GM19397 (cell line): ENCODE data around the gene IFNK.

Experiments
- ATAC-seq: cut with Tn5 transposase; IDR thresholded peaks from one replicate; pipeline ENCODE4 v1.9.1; 2021; ENCODE audit warnings: mild to moderate bottlenecking, moderate library complexity; ENCODE audit not compliant: unreplicated experiment

IFNK gene

DNA sequence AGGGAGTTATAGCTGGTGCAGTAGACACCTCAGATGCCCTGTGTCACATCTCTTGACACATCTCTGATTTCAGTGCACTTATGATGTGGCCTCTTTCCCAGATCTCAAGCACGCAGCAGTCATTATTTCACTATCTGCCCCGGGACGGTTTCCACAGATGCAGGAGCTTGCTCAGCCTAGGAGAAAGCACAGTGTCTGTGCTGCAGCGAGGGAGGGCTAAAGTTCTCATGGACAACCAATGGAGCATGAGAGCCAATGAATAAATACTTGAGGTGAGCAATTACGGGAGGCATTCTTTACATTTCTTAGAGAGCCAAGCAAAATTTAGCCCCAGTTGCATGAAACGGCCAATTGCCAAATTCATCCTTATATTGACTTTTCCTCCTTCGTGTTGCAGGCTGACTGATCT lies 12.9 kb downstream of the IFNK start:
- ATAC-seq = no peak

GRCh38 chr9:27537756-27538155 lies 13.7 kb downstream of the IFNK start:
- no peak for ATAC-seq

DNA sequence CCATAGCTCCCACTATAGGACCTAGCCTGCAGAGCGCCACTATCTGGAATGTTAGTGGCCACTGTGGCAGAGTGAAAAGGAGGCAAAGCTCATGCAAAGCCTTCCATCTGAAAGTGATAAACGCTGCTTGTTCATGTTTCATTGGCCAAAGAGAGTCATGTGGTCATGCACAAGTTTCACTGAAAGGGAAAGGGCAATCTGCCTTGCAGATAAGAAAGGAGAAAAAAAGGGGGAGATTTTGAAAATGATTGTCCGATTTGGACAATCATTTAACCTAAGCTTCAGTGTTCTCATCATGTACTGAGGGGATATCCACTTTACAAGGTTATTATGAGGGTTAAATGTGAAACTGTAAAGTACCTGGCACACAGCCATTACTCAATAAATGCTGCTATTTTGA lies 14.6 kb downstream of the IFNK start:
- ATAC-seq = peak; percentile 57

DNA sequence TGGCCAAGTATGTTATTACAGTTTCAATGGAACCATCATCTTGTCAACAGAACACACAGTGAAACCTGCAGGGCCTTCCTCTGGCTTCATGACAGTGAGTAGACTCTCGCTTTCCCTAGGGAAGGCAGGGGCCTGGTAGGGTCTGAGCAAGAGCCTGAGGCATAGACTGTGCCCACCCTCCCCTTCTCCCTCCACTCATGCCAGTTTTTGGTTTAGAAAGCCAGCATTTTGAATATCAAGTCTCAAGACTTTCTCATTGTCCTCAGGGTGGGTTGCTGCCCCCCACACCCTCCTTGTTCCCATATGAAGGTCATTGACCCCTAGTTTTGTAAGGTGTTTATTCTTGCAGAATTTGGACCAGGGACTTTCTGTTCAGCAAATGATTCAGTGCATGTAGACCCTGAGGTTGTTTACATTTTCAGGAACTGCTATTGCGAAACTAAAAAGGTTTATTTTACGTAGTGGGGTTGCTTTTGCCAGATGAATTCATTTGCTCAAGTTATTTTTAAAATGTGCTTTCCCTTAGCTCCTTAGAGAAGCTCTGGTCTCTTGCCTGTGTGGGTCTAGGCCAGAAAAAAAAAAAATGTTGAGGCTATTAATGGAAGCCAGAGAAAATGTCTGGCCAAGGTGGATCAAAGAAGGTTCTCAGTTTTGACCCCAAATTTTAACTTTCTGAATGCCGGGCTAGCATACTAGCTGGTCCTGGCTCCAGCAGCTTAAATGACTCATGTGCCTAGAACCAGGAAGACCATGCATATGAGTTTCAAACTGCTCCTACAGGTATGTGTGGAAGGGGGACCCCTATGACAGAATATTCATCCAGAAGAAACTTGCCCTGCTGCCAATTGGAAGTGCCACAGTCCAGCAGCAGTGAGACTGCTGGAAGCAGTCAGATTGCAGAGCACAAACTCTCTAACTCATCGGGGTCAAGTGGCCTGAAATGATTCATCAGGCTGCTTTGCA lies 15.7 kb downstream of the IFNK start:
- peak; percentile 47 for ATAC-seq

DNA sequence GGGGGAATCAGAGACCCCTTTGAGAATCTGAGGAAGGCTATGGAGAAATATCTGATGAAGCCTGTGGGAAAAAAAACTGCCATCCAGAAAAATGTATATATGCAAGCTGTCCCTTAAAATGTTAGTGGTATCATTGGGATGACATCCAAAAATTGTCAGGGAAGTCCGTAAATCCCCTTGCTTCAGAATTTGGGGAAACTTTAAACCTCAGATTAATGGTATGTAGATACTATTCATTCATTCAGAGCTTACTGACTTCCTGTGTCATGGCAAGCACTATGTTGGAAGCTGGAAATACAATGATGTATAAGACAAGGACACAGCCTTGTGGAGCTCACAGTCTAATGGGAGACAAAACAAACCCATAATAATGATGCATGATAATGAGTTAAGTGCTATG lies 16.4 kb downstream of the IFNK start:
- no peak for ATAC-seq

DNA sequence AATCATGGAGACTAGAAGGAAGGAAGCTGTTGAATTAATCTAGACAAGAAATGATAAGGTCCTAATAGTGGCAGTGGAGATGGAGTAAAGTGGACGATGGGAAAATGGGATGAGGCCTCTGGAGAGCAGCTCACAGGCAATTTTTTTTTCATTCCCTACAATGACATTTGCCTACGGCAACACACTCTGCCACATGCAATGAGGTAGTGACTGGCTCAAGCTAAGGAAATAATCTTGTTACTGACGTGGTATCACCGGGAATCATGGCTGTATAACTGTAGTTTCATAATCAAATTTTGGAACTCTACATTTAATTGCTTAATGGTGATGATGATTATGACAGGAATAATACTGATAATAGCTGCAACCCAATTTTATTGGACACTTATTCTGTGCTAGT lies 17.6 kb downstream of the IFNK start:
- ATAC-seq = no peak

- no peak for ATAC-seq
These were observed 18.4 kb downstream of the IFNK start for GRCh38 chr9:27542508-27542907.

DNA sequence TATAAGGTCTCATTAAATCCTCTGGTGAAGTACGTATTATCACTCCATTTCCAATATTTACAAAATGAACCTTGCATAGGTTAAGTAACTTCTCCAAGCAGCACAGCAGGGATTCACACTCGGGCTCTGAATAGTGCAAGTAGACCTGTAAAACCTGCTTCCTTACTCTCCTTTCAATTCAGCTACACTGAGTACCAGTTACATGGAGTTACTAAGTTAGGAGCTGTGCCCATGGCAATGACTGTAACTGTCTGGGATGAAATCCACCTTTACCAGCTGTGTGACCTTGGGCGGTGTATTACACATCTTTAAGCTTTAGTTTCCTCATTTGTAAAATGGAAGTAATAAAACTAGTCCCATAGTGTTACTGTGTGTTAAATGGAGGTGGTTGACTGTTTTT lies 21.4 kb downstream of the IFNK start:
- ATAC-seq = no peak

DNA sequence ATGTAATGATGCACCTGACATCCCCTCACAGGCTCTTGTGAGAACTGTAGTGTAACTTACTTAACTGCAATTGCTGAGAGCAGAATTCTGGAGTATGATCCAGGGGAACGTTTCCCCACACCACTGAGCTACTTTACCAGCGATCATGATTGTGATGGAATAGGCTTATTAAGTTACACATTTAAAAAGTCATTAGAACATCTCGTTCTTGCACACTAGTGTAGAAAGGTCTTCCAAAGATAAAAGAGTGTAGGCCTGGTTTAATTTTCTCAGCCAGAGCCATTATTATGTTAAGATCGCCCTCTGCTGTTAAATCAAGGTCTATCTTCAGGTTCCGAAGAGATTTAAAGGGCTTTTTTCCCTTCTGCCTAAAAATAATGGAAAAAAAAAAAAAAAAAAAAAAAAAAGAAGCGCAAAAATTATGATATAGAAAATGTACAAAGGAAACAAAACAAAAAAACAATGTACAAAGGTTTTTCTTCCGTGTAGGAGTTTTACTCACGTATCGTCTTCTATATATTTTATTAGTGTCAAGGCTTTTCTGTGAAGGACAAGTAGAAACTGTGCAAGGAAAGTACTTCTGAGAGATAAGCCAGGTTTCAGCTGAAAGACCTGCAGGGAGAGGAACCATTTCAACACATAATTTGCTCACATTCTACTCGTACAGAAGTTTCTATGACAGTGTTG lies 24.1 kb downstream of the IFNK start:
- no peak for ATAC-seq

DNA sequence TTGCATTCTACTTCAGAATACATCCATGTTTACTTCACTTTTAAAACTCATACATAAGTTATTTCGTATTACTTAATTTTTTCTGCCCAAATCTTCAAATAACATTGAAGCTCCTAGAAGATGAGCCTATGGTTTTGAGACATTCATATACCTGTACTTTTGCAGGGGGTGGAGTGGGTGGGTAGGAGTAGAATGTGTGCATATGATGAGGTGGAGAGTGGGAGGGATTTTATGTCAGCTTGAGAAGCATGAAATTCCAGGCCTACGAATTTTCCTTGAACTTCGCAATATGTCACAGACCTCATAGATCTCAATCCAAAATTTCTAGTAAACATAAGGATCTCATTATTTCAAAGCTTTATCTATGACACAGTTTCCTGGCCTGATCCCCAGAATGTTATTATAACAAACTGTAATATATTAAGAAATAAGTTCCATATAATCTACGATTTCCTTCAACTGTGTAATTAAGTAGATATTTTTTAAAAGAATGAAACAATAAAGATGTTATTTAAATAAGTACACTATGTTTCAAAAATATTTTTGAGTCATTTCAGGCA lies 25.2 kb downstream of the IFNK start:
- ATAC-seq = no peak

DNA sequence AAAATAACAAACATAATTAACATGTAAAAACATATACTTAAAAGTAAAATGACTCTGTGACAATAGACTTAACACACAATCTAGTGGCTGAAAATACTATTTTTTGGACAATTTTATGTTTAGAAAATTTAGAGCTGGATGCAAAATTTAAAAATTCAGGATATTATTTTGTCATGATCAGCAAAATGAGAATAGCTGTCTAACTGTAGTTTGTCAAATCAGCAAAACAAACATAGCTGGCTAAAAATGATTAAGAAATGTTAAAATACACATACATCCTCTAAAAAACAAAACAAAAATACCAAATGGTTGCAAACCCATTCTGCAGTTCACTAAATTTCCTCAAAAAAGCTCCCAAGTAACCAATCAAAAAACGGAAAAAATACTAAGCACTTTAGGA lies 30.6 kb downstream of the IFNK start:
- no peak for ATAC-seq

DNA sequence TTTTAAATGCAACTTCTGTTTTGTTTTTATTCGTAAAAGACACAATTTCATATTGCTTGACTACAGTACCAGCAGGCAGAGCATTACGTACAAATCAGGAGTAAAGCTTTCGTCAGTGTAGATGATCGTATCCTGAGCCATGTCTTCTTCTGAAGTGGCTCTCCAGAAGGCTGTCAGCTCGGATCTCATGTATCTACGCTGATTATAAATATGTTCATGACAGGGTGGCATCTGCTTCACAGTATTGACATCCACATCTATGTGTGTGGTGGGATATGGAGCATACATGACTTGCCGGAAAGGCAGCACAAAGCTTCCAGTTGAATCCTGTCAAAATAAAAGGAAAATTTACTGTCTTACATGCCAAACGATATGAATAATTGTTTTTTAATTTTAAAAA lies 32.4 kb downstream of the IFNK start:
- no peak for ATAC-seq

DNA sequence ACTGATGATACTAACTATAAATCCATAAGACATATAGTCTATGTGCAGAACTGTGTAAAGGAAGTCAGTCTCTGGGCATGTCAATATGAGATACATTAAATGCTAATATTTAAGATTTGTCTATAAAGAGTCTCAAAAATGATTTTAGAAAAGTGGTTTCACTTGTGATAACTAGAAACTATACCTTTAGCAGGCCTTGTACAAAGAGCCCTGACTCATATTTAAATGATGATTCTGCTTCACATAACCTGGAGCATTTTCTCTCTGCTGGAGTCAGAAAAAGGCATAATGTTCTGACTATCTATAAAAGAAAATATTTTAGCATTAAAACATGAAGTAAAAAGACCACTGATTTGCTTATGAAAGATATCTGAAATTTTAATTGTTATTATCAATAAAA lies 34.2 kb downstream of the IFNK start:
- ATAC-seq = no peak

DNA sequence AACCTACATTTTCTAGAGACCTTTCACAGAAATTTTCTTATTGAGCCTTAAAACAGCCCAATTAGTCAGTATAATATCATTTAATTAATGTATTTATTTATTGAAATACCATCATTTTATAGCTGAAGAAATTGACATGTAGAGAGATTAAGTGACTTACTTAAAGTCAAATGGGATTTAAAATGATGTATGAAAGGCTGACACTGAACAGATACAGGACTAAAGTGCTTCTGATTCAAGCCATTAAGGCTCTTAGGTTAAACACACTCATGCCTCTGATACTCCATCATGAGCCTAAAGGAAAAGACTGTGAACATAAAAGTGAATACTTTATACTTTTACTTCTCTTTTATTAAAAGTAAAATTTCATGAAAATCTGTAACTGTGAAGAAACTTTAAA lies 36.4 kb downstream of the IFNK start:
- ATAC-seq = no peak

DNA sequence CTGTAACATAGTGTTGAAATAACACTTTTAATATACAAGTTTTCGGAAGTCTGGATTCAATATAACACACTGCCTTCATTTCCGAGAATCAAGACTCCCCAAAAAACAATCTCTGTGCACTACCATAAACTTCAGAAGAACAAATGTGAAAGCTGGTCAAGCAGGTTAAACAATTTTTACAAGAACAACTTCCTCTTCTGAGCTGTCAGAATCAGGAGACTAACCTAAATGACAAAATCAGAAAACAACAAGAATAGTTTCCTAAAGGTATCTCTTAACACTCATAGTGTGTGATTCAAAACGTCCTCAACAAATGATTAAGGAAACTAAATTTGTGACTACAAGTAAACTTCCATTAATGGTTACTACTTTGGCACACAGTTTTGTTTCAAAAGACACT lies 37.6 kb downstream of the IFNK start:
- ATAC-seq = no peak

GRCh38 chr9:27563738-27564430 lies 39.8 kb downstream of the IFNK start:
- no peak for ATAC-seq

- ATAC-seq = no peak
These were observed 40.6 kb downstream of the IFNK start for GRCh38 chr9:27564670-27565069.

DNA sequence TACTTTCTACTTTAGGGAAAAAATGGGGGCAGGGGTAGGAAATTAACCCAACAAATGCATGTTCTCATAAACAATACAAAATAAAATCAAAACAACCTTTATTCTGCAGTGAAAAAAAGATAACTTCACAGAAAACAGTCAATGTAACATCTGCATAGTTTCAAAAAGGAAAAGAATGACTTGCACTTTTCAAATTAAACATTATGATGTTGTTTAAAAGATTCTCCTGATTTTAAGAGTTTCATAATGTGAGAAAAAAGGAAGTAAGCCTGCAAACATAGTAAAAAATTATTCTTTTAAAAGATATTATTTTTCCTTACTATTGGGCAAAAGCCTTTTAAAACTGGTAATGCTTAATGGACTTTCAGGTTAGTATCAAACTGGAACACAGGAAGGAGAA lies 41.6 kb downstream of the IFNK start:
- no peak for ATAC-seq

DNA sequence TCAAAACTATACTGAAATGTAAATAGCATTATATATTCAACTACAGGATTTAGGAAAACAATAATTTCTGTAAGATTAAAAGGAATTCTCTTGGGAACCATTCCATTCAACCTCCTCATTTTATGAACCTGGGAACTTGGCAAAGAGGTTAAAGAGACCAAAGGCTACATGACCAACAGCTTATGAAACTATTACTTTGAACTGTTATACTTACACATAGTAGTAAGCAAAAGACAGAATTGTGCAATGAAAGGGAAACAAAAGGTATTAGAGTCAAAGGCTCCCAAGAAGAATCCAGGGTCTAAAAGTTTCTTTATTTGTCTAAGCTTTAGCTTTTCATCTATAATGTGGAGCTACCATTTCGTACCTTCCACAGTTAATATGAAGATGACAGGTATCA lies 42.0 kb downstream of the IFNK start:
- no peak for ATAC-seq

- ATAC-seq = no peak
These were observed 45.3 kb downstream of the IFNK start for GRCh38 chr9:27569406-27569805.

GRCh38 chr9:27571011-27571410 lies 46.9 kb downstream of the IFNK start:
- ATAC-seq = no peak
